ENCODE data around the gene SDF2L1. TPM values are rescaled to one million over a fixed set of nuclear protein-coding genes. Genes with fewer than 3 reads are reported as not detected.
"Not testable (repeated sequence)": the region's sequence is repeated elsewhere in the genome, so short reads cannot be mapped to it uniquely, and the experiment has no call there.

The SDF2L1 gene, protein sequence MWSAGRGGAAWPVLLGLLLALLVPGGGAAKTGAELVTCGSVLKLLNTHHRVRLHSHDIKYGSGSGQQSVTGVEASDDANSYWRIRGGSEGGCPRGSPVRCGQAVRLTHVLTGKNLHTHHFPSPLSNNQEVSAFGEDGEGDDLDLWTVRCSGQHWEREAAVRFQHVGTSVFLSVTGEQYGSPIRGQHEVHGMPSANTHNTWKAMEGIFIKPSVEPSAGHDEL
- polyA plus RNA-seq (2014; cell fraction: cytosol; rRNA removed): 29.1 and 31.6 TPM in 2 replicates
- 17.7 and 30.0 TPM in 2 replicates for polyA plus RNA-seq (2014; cell fraction: nucleus; rRNA removed)

DNA sequence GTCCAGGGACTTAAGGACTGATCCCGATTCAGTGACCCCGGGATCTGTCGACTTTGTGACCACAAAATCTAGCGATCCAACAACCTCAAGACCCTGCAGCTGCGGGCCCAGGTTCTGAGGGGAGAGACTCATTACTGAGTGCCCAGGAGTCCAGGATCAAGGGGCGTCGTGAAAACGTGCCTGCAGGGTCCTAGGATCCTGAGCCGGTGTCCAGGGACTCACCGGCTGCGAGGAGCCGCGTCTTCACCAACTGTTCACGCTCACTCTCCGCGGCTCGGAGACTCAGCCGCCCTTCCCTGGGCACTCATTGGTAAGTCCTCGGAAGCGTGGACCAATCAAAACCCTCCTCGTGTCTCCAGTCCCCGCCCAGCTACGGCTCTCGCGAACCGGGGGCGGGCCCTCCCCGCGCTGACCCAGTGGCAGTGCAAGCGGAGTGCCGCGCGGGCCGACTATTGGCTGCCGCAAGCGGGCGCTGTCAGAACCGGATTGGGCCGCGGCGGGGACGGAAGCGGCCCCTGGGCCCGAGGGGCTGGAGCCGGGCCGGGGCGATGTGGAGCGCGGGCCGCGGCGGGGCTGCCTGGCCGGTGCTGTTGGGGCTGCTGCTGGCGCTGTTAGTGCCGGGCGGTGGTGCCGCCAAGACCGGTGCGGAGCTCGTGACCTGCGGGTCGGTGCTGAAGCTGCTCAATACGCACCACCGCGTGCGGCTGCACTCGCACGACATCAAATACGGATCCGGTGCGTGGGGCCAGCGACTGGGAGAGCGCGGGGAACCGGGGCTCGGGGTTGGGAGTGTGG is at the start of gene SDF2L1:
TSS of gene SDF2L1 (plus strand) at position 514 of the 795 bp plus-strand sequence. CDS start at position 549, 35 bp downstream.
- peak; percentile 98 for DNase-seq (ENCODE audit: low spot score)

DNA sequence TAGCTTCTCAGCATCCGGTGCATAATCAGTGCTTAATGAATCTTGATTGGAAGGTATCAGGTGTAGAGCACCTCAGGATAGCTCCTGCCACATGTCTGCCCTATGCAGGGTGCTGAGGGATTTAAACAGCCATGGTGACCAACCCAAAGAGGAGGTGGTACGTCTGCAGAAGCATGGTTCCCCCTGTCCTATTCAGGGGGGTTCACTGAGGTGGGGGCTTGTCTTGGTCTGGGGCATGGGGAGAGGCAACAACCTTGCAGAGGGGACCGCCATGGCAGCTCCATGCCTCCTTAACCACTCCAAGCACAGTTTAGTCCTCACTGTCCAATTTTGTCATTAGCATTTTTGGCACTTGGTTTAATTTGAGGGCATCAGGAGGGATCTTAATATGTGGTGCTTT is 49.7 kb upstream of the SDF2L1 start:
- DNase-seq (ENCODE audit: low spot score): no peak

DNA sequence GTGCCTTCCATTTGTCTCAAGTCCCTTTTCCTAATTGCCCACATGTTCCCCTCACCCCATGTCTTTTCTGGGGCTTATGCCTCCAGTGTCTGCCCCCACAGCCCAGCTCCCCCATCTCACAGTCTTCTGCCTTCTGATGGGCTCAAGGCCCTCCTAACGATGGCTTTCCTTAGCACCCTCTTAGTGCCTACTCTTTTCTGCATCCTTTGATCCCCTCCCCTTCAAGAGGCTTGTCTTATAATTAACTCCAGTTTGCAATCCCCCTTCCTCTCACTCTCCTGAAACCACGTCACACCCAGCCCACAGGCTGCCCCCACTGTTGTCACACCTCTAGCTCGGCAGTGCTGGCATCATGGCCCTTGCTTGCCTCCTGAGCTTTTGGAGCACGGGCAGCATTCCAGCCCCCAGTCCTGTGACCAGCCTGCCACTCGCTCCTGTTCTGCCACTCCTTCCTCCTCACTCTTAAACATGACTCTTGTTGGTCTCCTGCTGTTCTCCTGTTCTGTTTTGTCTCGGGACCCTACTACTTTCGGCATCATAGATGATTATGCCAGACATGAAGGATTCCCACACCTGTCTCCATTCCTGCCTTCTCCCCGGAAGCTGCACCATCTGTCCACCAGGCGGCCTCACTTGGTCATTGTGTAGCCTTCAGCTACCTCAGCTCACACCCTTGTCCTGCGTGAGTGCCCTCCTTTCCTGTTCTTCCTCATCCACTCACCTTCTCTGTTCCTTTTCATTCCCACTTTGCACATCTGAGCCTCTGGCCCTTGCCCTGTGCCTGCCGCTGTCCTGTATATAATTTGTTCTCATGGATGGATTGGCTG is 48.5 kb upstream of the SDF2L1 start:
- no peak for DNase-seq (ENCODE audit: low spot score)

DNA sequence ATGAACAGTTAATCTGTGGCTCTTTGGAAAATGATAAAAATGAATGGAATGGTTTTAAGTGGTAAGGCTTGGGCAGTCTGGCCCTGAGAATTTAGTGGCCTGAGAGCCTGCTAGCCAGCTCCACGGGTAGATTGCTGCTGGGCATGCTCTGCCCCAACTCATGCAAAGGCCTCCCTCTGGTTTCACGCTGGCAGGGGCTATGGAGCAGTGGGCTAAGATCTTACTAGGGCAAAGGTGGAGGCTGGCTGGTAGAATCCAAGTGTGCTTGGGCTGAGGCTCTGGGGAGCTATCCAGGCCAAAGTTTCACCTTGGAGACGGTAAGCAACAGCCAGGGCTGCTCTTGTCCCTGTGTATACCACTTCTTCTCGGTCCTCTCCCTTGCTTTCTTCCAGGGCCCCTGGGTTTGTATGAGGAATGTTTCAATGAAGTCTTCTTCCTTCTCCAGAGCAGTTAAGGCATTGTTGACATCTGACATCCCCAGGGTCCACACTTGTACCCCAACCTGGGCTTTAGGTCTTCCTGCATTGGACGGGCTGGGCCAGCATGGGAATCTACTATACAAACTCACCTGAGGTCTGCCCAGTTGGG is 47.1 kb upstream of the SDF2L1 start:
- no peak for DNase-seq (ENCODE audit: low spot score)

DNA sequence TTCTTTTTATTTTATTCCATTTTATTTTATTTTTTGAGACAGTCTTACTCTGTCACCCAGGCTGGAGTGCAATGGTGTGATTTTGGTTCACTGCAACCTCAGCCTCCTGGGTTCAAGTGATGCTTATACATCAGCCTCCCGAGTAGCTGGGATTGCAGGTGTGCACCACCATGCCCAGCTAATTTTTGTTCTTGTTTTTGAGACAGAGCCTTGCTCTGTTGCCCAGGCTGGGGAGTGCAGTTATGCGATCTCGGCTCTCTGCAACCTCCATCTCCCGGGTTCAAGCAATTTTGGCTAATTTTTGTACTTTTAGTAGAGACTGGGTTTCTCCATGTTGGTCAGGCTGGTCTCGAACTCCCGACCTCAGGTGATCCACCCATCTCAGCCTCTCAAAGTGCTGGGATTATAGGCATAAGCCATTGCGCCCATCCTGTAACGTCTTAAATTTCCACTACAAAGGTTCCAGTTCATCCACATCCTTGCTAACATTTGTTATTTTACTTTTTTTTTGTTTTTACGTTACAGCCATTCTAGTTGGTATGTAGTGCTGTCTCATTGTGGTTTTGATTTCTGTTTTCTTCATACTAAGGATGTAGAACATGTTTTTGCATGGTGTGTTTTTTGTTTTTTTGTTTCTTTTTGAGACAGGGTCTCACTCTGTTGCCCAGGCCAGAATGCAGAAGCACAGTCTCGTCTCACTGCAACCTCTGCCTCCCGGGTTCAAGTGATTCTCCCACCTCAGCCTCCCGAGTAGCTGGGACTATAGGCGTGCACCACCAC is 45.6 kb upstream of the SDF2L1 start:
- not testable (repeated sequence) for DNase-seq (ENCODE audit: low spot score)

DNA sequence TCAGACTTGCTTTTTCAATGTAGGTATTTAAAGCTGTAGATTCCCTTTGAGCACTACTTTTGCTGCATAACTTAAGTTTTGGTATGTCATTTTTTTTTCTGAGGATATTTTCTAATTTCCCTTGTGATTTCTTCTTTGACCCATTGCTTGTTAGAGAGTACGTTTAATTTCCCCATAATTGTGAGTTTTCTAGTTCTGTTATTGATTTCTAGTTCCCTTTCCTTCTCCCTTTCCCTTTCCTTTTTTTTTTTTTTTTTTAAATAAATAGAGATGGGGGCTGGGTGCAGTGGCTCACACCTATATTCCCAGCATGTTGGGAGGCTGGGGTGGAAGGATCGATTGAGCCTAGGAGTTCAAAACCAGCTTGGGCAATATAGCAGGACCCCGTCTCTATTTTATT is 43.8 kb upstream of the SDF2L1 start:
- no peak for DNase-seq (ENCODE audit: low spot score)

DNA sequence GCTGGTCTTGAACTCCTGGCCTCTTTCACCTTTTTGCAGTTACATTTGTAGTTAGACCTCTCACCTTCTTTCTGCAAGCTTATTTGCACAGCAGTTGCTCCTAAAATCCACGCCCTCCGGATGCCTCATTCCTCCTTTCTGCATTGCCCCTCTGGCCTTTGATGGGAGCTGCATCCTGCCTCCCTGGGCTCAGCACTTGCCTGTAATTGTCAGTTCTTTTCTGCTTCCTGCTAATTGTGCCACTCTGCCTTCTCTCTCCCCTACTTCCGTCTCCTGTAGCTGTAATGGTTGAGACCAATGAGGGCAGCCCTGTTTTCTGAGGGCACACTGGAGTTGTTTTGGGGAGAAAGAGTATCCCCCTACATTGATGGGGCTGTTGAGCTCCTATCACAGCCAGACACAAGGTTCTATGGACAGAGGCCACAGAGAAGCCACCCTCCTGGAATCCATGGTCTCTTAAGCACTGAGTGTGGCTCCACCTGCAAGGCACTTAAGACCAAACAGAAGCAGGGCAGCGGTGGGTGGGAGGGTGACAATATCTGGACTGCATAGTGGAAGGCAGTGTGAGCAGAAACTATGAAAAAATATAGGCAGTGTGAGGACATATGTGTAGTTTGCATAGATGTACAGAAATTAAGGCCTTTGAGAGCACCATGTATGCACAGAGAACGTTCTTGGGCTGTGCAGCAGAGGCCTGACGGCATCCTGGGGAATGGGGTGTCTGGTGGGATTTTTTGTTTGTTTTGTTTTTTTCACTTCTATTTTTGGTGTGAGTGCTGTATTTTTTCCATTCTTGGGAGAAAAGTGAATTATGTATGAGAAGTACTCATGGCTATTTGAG is 42.8 kb upstream of the SDF2L1 start:
- no peak for DNase-seq (ENCODE audit: low spot score)

DNA sequence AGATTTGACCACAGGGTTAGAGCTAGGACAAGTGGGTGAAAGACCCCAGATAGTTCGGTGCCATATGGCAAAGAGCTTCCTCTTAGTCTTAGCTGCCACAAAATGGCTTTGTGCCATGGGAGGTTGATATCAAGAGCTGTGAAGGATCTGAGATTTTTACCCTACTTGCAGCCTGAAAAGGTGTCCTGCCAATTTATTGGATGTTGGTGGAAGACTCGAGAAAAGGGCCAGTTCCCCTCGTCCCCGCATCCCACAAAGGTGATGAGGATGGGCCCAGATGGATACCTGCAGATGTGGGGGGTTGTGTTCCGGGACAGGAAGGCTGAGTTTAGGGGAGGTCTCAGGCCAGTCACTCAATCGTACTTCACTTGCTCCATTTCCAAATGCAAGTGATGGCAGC is 39.5 kb upstream of the SDF2L1 start:
- DNase-seq (ENCODE audit: low spot score): no peak

DNA sequence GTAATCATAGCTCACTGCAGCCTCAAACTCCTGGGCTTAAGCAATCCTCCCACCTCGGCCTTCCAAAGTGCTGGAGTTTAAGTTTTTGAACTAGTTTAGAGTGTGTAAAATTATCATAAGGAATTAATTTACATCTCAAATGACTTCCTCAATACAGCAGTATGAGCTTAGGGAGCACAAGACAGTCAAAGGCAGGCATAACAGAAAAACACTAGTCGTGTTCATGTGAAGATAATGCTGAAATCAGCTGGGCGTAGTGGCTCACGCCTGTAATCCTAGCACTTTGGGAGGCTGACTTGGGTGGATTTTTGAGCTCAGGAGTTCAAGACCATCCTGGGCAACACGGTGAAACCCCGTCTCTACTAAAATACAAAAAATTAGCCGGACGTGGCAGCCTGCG is 38.1 kb upstream of the SDF2L1 start:
- DNase-seq (ENCODE audit: low spot score): no peak

DNA sequence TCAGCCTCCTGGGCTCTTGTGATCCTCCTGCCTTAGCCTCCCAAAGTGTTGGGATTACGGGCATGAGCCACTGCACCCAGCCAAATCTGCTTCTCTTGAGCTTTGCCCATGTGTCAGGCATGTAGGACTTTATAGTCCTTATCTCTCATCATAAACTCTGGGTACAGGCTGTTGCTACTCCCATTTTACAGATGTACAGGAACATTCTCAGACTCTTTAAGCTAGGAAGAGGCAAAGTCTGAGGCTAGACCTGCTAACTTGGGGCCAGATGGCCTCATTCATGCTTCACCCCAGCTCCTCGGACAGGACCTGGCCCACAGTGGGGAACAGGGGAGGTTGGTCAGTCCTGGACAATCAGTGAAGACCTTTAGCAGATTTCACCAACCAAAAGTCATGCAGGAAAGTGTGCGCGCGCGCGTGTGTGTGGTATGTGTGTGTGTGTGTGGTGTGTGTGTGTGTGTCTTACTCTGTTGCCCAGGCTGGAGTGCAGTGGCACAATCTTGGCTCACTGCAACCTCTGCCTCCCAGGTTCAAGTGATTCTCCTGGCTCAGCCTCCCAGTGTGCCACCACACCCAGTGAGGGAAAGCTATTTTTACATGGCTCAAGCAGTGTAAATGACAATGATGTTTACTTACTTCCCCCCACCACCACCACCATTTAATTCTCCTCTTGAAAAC is 36.1 kb upstream of the SDF2L1 start:
- DNase-seq (ENCODE audit: low spot score): no peak

DNA sequence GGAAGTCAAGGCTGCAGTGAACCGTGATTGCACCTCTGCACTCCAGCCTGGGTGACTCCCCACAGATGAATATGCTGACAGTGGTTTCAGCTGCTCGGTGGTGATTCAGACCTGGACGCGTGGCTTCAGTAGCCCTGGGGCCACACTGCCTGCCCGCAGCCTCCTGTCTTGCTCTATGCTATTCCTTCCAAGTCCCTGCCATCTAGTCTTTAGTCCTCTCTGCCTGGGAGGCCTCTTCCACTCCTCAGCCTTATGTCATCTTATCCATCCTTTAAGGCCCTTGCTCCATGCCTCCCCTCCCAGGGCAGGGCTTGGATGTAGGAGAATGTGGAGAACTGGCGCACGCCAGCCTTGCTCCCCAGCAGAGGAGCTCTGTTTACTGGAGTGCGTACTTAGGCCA is 35.3 kb upstream of the SDF2L1 start:
- DNase-seq (ENCODE audit: low spot score): no peak

DNA sequence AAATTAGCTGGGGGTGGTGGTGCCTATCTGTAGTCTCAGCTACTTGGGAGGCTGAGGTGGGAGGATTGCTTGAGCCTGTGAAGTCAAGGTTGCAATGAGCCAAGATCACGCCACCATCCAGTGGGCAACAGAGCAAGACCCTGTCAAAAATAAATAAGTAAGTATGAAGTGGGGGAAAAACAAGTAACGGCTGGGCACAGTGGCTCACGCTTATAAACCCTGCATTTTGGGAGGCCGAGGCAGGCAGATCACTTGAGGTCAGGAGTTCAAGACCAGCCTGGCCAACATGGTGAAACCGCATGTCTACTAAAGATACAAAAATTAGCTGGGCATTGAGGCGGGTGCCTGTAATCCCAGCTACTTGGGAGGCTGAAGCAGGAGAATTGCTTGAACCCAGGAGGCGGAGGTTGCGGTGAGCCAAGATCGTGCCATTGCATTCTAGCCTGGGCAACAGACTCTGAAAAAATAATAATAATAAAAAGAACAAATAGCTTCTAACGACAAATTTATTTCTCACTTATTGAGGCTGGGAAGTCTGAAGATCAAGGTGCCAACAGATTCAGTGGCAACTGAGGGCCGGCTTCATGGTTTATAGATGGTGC is 32.4 kb upstream of the SDF2L1 start:
- not testable (repeated sequence) for DNase-seq (ENCODE audit: low spot score)

DNA sequence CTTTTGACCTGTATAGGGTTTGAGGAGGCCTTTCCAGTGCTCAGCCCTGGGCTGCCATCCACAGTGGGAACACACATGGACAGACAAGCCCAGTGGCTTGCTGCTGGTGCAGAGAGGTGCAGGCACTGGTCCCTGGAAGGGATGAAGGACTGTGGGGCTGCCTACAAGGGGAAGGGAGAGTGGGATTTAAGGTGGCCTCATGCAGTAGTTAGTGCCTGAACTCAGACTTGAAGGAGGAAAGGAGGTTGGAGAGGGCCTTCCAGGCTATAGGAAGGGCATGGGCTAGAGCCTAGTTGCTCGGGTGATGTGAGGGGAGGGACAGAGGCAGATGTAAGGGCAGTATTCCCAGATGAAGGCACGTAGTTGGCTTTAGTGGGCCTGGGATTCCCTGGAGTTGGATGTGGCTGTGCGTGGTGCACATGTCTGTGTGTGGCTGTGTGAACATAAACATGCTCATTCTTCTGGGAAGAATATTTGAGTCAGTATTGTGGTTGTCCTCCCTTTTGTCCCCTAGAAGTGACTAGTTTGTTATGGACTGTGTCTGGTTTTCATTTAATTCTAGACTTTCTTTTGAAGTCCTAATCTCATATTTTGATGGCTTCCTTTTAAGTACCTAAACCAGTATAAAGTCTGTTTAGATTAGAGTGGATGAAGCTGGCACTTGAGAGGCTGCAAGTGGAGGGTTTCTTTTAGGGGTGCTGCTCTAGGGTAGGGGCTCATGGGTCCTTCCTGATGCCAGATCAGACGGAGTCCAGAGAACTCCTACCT is 30.7 kb upstream of the SDF2L1 start:
- DNase-seq (ENCODE audit: low spot score): no peak

DNA sequence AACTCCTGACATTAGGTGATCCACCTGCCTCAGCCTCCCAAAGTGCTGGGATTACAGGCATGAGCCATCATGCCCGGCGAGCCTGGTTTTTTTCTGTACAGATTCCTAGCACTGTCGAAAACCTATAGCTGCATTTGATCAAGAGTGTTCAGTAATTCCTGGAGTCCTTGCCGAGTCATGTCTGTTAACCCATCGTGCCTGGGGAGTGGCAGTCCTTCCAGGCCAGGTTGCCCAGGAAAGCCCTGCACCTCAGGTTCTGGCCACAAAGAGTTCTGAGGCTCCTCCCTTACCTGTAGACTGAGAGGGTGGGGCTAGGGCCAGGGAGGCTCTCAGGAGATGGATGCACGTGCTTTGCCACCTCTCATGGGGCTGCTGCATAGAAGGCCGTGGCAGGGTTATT is 29.2 kb upstream of the SDF2L1 start:
- no peak for DNase-seq (ENCODE audit: low spot score)

DNA sequence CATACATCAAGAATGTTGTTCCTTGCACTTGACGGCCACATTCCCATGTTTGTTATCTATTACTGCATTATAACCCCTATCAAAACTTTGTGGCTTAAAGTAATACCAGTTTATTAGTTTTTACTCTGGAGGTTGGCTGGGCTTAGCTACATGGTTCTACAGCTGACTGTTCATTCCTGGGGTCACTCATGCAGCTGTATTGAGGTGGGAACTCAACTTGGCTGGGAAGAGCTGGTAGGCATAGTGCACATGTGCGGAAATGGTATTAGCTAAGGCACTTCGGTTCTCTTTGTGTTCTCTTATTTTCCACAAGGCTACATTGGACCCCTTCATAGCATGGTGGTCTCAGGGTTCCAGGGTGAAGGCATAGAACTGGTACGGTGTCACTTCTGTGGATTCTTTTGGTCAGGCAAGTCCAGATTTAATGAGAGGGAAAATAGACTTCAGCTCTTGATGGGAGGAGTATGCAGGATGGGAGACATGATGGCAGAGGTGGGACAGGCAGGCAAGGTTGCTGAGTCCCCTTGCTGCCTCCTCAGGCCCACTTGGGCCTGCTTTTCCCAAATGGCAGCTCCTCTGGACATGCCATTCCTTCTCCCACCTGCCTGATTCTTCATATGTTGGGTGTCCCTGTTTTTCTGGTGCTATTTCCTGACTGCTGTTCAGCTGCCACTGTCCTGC is 28.4 kb upstream of the SDF2L1 start:
- DNase-seq (ENCODE audit: low spot score): no peak

DNA sequence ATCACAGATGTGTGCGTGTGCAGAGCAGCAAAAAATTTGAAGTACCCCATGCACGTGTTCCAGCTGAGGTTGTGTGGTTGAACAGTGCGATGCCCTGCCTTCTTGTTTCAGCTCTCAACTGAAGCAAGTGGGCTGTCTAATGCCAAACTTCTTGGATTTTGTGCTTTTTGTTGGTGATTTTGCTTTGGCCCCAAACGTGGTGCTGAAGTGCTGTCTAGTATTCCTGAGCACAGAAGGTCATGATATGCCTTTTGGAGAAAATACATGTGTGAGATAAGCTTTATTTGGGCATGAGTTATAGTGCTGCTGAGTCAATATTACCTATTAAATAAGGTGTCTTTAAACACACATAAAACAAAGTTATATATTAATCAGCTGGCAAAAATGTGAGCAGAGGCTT is 26.4 kb upstream of the SDF2L1 start:
- DNase-seq (ENCODE audit: low spot score): no peak

DNA sequence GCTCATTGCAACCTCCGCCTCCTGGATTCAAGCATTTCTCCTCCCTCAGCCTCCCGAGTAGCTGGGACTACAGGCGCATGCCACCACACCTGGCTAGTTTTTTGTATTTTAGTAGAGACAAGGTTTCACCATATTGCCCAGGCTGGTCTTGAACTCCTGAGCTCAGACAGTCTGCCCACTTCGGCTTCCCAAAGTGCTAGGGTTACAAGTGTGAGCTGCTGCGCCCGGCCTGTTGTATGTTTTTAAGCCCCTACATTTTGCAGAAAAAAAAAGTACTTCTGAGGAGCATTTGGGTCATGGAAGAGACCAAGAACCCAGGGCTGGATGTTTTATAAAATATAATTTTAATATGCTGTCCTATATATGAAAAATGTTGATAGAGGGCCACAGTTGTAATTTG is 24.8 kb upstream of the SDF2L1 start:
- not testable (repeated sequence) for DNase-seq (ENCODE audit: low spot score)

DNA sequence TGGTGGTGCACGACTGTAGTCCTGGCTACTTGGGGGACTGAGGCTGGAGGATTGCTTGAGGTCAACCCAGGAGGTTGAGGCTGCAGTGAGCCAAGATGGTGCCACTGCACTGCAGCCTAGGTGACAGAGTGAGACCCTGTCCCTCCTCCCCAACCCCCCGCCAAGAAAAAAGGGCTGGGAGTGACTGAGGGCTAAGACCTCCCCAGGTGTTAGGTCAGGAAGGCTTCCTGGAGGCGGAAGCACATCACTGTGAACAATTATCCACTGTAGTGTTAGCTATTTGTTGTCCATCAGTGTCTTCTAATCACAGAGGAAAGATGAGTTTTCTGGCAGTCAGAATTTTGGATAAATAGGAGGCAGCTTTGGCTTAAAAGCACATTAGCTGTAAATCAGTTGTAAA is 21.1 kb upstream of the SDF2L1 start:
- DNase-seq (ENCODE audit: low spot score): no peak

All from SK-N-DZ (cell line).